H9 (cell line): Measurements from ENCODE around the gene IDI2. TPM values are rescaled to one million over a fixed set of nuclear protein-coding genes. Genes with fewer than 3 reads are reported as not detected.

Experiments used
- DNase-seq: peaks from one replicate; pipeline ENCODE4 v3.0.0-alpha.2; 2017
- H2AFZ ChIP-seq: one replicate; pipeline ENCODE4 v1.6.1; 2013; ENCODE audit warnings: mild to moderate bottlenecking, low read length, control low read depth, moderate library complexity
- H2AK5ac ChIP-seq: 2 replicates; pipeline ENCODE4 v1.6.1; 2013; ENCODE audit warnings: low read length, control low read depth, mixed read lengths; ENCODE audit not compliant: insufficient read length
- H2BK120ac ChIP-seq: one replicate; pipeline ENCODE4 v1.6.1; 2013; ENCODE audit warnings: low read depth, mild to moderate bottlenecking, low read length, control low read depth, inconsistent platforms; ENCODE audit not compliant: poor library complexity, severe bottlenecking
- H2BK12ac ChIP-seq: 2 replicates; pipeline ENCODE4 v1.6.1; 2013; ENCODE audit warnings: low read length, control low read depth, mixed read lengths, low read depth; ENCODE audit not compliant: insufficient read length
- H2BK15ac ChIP-seq: 2 replicates; pipeline ENCODE4 v1.6.1; 2013; ENCODE audit warnings: low read depth, low read length, control low read depth
- H2BK20ac ChIP-seq: one replicate; pipeline ENCODE4 v1.6.1; 2013; ENCODE audit warnings: low read depth, mild to moderate bottlenecking, low read length, control low read depth, inconsistent platforms; ENCODE audit not compliant: poor library complexity, severe bottlenecking
- H2BK5ac ChIP-seq: 2 replicates; pipeline ENCODE4 v1.6.1; 2013; ENCODE audit warnings: low read length, control low read depth, mixed read lengths; ENCODE audit not compliant: insufficient read length
- H3K14ac ChIP-seq: 2 replicates; pipeline ENCODE4 v1.6.1; 2013; ENCODE audit warnings: low read length, control low read depth; ENCODE audit not compliant: insufficient read depth
- H3K18ac ChIP-seq: 2 replicates; pipeline ENCODE4 v1.6.1; 2013; ENCODE audit warnings: low read depth, mild to moderate bottlenecking, mixed read lengths, low read length, control low read depth; ENCODE audit not compliant: insufficient read length
- H3K23ac ChIP-seq: 2 replicates; pipeline ENCODE4 v1.6.1; 2013; ENCODE audit warnings: low read length, control low read depth, mixed read lengths, low read depth; ENCODE audit not compliant: insufficient read length
- H3K23me2 ChIP-seq: 2 replicates; pipeline ENCODE4 v1.6.1; 2013; ENCODE audit warnings: low read depth, mild to moderate bottlenecking, mixed read lengths, low read length, control low read depth; ENCODE audit not compliant: insufficient read length, poor library complexity, severe bottlenecking
- H3K27ac ChIP-seq: 2 replicates; pipeline ENCODE4 v1.5.1; 2013; ENCODE audit warnings: low read length, control low read depth, mixed read lengths, low read depth; ENCODE audit not compliant: insufficient read length
- H3K27me3 ChIP-seq: 2 replicates; pipeline ENCODE4 v1.6.1; 2013; ENCODE audit warnings: low read length, control low read depth, inconsistent platforms; ENCODE audit not compliant: insufficient read depth
- H3K4ac ChIP-seq: 2 replicates; pipeline ENCODE4 v1.6.1; 2013; ENCODE audit warnings: low read depth, mild to moderate bottlenecking, control low read depth, inconsistent platforms, low read length, moderate library complexity
- H3K4me1 ChIP-seq: 2 replicates; pipeline ENCODE4 v1.6.1; 2013; ENCODE audit warnings: low read length, control low read depth, inconsistent platforms; ENCODE audit not compliant: insufficient read depth
- H3K4me2 ChIP-seq: 2 replicates; pipeline ENCODE4 v1.6.1; 2013; ENCODE audit warnings: low read length, control low read depth, mixed read lengths; ENCODE audit not compliant: insufficient read length, insufficient read depth
- H3K56ac ChIP-seq: 2 replicates; pipeline ENCODE4 v1.6.1; 2013; ENCODE audit warnings: low read depth, mild to moderate bottlenecking, mixed read lengths, low read length, control low read depth; ENCODE audit not compliant: insufficient read length
- H3K79me1 ChIP-seq: 2 replicates; pipeline ENCODE4 v1.6.1; 2013; ENCODE audit warnings: low read depth, mild to moderate bottlenecking, moderate library complexity, low read length, control low read depth, inconsistent platforms; ENCODE audit not compliant: insufficient read depth, poor library complexity, severe bottlenecking
- H3K79me2 ChIP-seq: 2 replicates; pipeline ENCODE4 v1.6.1; 2013; ENCODE audit warnings: low read length, control low read depth, inconsistent platforms; ENCODE audit not compliant: insufficient read depth
- H3K9ac ChIP-seq: 2 replicates; pipeline ENCODE4 v1.6.1; 2013; ENCODE audit warnings: low read length, control low read depth, mixed read lengths; ENCODE audit not compliant: insufficient read length; ENCODE audit errors: extremely low read depth
- H3K9me3 ChIP-seq: one replicate; pipeline ENCODE4 v1.6.1; 2013; ENCODE audit warnings: low read depth, low read length, inconsistent platforms; ENCODE audit not compliant: control insufficient read depth
- H3T11ph ChIP-seq: one replicate; pipeline ENCODE4 v1.6.1; 2013; ENCODE audit warnings: mild to moderate bottlenecking, low read length, control low read depth, inconsistent platforms
- H4K20me1 ChIP-seq: one replicate; pipeline ENCODE4 v1.6.1; 2013; ENCODE audit not compliant: control insufficient read depth, insufficient read length, insufficient read depth
- H4K5ac ChIP-seq: 2 replicates; pipeline ENCODE4 v1.6.1; 2013; ENCODE audit warnings: low read depth, mild to moderate bottlenecking, mixed read lengths, low read length, control low read depth; ENCODE audit not compliant: insufficient read length
- H4K8ac ChIP-seq: replicated peaks from 2 replicates; pipeline ENCODE4 v1.6.1; 2013; ENCODE audit warnings: low read length, control low read depth, mixed read lengths, low read depth; ENCODE audit not compliant: insufficient read length
- H4K91ac ChIP-seq: 2 replicates; pipeline ENCODE4 v1.6.1; 2013; ENCODE audit warnings: low read depth, mild to moderate bottlenecking, moderate library complexity, mixed read lengths, low read length, control low read depth; ENCODE audit not compliant: insufficient read length
- H3K27ac Mint-ChIP-seq, 3 experiments: 2 replicates in 2 of 3; 3 replicates in 1 of 3; pipeline ENCODE4 v1.8.0; 2020 to 2021; ENCODE audit warnings: mixed read lengths in 3 of 3, mild to moderate bottlenecking in 1 of 3, moderate library complexity in 1 of 3
- H3K27me3 Mint-ChIP-seq: 2 replicates; pipeline ENCODE4 v1.8.0; 2021; ENCODE audit warnings: low read depth, mild to moderate bottlenecking, moderate library complexity, mixed read lengths
- H3K36me3 Mint-ChIP-seq, 3 experiments: 2 replicates in 2 of 3; 3 replicates in 1 of 3; pipeline ENCODE4 v1.8.0; 2020 to 2021; ENCODE audit warnings: low read depth in 3 of 3, mixed read lengths in 3 of 3; ENCODE audit not compliant: insufficient read depth in 1 of 3
- H3K4me1 Mint-ChIP-seq, 2 experiments: 2 replicates each; pipeline ENCODE4 v1.8.0; 2020; ENCODE audit warnings: mixed read lengths in 2 of 2
- H3K4me3 Mint-ChIP-seq, 2 experiments: 2 replicates in 1 of 2; 3 replicates in 1 of 2; pipeline ENCODE4 v1.8.0; 2020 to 2021; ENCODE audit warnings: mild to moderate bottlenecking in 2 of 2, mixed read lengths in 2 of 2, moderate library complexity in 1 of 2
- H3K9me3 Mint-ChIP-seq, 2 experiments: 2 replicates in 1 of 2; 3 replicates in 1 of 2; pipeline ENCODE4 v1.8.0; 2020; ENCODE audit warnings: mild to moderate bottlenecking in 2 of 2, mixed read lengths in 2 of 2, moderate library complexity in 1 of 2
- CTCF ChIP-seq: fragments of 200-600 bp; sonication (generic); conservative IDR thresholded peaks from 3 replicates; pipeline ENCODE4 v1.8.0; 2021; ENCODE audit warnings: antibody characterized with exemption, mild to moderate bottlenecking
- WGBS: extraction: QIAGEN DNeasy Blood & Tissue Kit; methylation state at CpG from one replicate; pipeline ENCODE4 v1.1.7; 2013; ENCODE audit warnings: missing lambda C conversion rate, low lambda C conversion rate, mixed read lengths; ENCODE audit not compliant: insufficient read length; ENCODE audit errors: extremely low coverage; 5-methylcytosine and 5-hydroxymethylcytosine counted together
- total RNA-seq: library from RNA; stranded (reverse); gene quantifications from 2 replicates; pipeline ENCODE4 v1.2.1, GENCODE V29; 2021

The IDI2 gene
- total RNA-seq, 1 experiment from 2014 or later, result not detected

- no CpG with 5 or more reads among the region's 3 CpGs for WGBS
- H3K18ac ChIP-seq, result no peak overlapping the region
- no peaks in the 10 kb centered on the region for H3K27me3 ChIP-seq
- no peak overlapping the region for H2BK5ac ChIP-seq
- H3K9me3 ChIP-seq, result no peaks in the 10 kb centered on the region
- no peak overlapping the region for H3K4me3 Mint-ChIP-seq
- H3K4me1 ChIP-seq, result no peaks in the 10 kb centered on the region; the same call in 1 of the 2 replicates
- H4K8ac ChIP-seq, result no peak overlapping the region
- TF ChIP-seq CTCF, result no peak
- no peak for DNase-seq
- no peak overlapping the region for H2AFZ ChIP-seq
- H4K91ac ChIP-seq, result no peak overlapping the region
- no peak overlapping the region for H2AK5ac ChIP-seq
- no peak overlapping the region for H2BK20ac ChIP-seq
- H3K9me3 Mint-ChIP-seq, result no peaks in the 10 kb centered on the region
- H3K23ac ChIP-seq, result no peak overlapping the region
- no peak overlapping the region for H4K5ac ChIP-seq
- H2BK12ac ChIP-seq, result no peak overlapping the region
- no peaks in the 10 kb centered on the region for H3K79me2 ChIP-seq
- H3K14ac ChIP-seq, result no peak overlapping the region
- no peaks in the 10 kb centered on the region for H4K20me1 ChIP-seq
- peaks cover 24 to 33% of the 10 kb centered on the region in 2 experiments for H3K4me1 Mint-ChIP-seq
- no peak overlapping the region for H2BK15ac ChIP-seq
- no peak overlapping the region for H2BK120ac ChIP-seq
- peak overlapping the region in 1 of 3 experiments; percentile 26; a peak in 1 of 7 replicates for H3K27ac Mint-ChIP-seq
- H3K79me1 ChIP-seq, result no peaks in the 10 kb centered on the region
- H3K56ac ChIP-seq, result no peak overlapping the region
- no peak overlapping the region for H3T11ph ChIP-seq
- no peaks in the 10 kb centered on the region for H3K27me3 Mint-ChIP-seq
- no peaks in the 10 kb centered on the region; a peak in 2 of 7 replicates for H3K36me3 Mint-ChIP-seq
- no peak overlapping the region for H3K27ac ChIP-seq
- no peak overlapping the region for H3K4me2 ChIP-seq
- H3K23me2 ChIP-seq, result no peaks in the 10 kb centered on the region
- H3K9ac ChIP-seq, result no peak overlapping the region
- no peak overlapping the region for H3K4ac ChIP-seq
Observed at GRCh38 chr10:1034758-1035157, 9.1 kb upstream of the IDI2 start.
